ENCODE results near the gene CLIP2. TPM values are rescaled to one million over a fixed set of nuclear protein-coding genes. Genes with fewer than 3 reads are reported as not detected.

Gene CLIP2
- total RNA-seq, 1 donor from 2014 or later: 42.0 TPM

GRCh38 chr7:74266191-74266963 is 22.8 kb upstream of the CLIP2 start:
- Mint-ChIP-seq H3K36me3 (ENCODE audit: insufficient read depth) (no peaks in the 10 kb centered on the region), H3K9me3 (ENCODE audit: low read depth) (no peaks in the 10 kb centered on the region), H3K27me3 (peaks cover 2% of the 10 kb centered on the region), H3K4me3 (ENCODE audit: low read depth) (no peak overlapping the region), H3K27ac (no peak overlapping the region), H3K4me1 (ENCODE audit: low read depth) (no peaks in the 10 kb centered on the region)
- no peak for TF ChIP-seq CTCF (IDR thresholded peaks at IDR 0.05; ENCODE audit: unreplicated experiment)
- DNase-seq (ENCODE audit: low spot score, unreplicated experiment): no peak

GRCh38 chr7:74267756-74268565 is 21.2 kb upstream of the CLIP2 start:
- no peaks in the 10 kb centered on the region for H3K36me3 Mint-ChIP-seq (ENCODE audit: insufficient read depth)
- H3K4me3 Mint-ChIP-seq (ENCODE audit: low read depth): no peak overlapping the region
- no peak for TF ChIP-seq CTCF (IDR thresholded peaks at IDR 0.05; ENCODE audit: unreplicated experiment)
- no peak overlapping the region for H3K27ac Mint-ChIP-seq
- H3K9me3 Mint-ChIP-seq (ENCODE audit: low read depth): no peaks in the 10 kb centered on the region
- H3K27me3 Mint-ChIP-seq: peaks cover 5% of the 10 kb centered on the region
- no peaks in the 10 kb centered on the region for H3K4me1 Mint-ChIP-seq (ENCODE audit: low read depth)
- DNase-seq (ENCODE audit: low spot score, unreplicated experiment): no peak

GRCh38 chr7:74269757-74270277 is 19.4 kb upstream of the CLIP2 start:
- DNase-seq (ENCODE audit: low spot score, unreplicated experiment): peak; percentile 35
- peaks cover 3% of the 10 kb centered on the region for H3K27me3 Mint-ChIP-seq
- no peak for TF ChIP-seq CTCF (IDR thresholded peaks at IDR 0.05; ENCODE audit: unreplicated experiment)
- peak overlapping the region; percentile 41 for H3K27ac Mint-ChIP-seq
- H3K4me3 Mint-ChIP-seq (ENCODE audit: low read depth): peak overlapping the region; percentile 80
- H3K4me1 Mint-ChIP-seq (ENCODE audit: low read depth): no peaks in the 10 kb centered on the region
- H3K36me3 Mint-ChIP-seq (ENCODE audit: insufficient read depth): no peaks in the 10 kb centered on the region
- no peaks in the 10 kb centered on the region for H3K9me3 Mint-ChIP-seq (ENCODE audit: low read depth)

- H3K9me3 Mint-ChIP-seq (ENCODE audit: low read depth): no peaks in the 10 kb centered on the region
- H3K27me3 Mint-ChIP-seq: peaks cover 3% of the 10 kb centered on the region
- no peaks in the 10 kb centered on the region for H3K36me3 Mint-ChIP-seq (ENCODE audit: insufficient read depth)
- TF ChIP-seq CTCF (IDR thresholded peaks at IDR 0.05; ENCODE audit: unreplicated experiment): no peak
- no peak overlapping the region for H3K27ac Mint-ChIP-seq
- H3K4me3 Mint-ChIP-seq (ENCODE audit: low read depth): no peak overlapping the region
- DNase-seq (ENCODE audit: low spot score, unreplicated experiment): no peak
- H3K4me1 Mint-ChIP-seq (ENCODE audit: low read depth): no peaks in the 10 kb centered on the region
Measured at GRCh38 chr7:74271742-74272141, 17.5 kb upstream of the CLIP2 start.

- Mint-ChIP-seq H3K27me3 (peaks cover 3% of the 10 kb centered on the region), H3K27ac (peak overlapping the region; percentile 56), H3K4me1 (ENCODE audit: low read depth) (no peaks in the 10 kb centered on the region), H3K36me3 (ENCODE audit: insufficient read depth) (no peaks in the 10 kb centered on the region), H3K4me3 (ENCODE audit: low read depth) (no peak overlapping the region), H3K9me3 (ENCODE audit: low read depth) (no peaks in the 10 kb centered on the region)
- no peak for DNase-seq (ENCODE audit: low spot score, unreplicated experiment)
- no peak for TF ChIP-seq CTCF (IDR thresholded peaks at IDR 0.05; ENCODE audit: unreplicated experiment)
Measured at GRCh38 chr7:74272305-74273038, 16.7 kb upstream of the CLIP2 start.
